Stimulated activated naive CD8-positive, alpha-beta T cell treated with anti-CD3 and anti-CD28 coated beads, Interleukin-15, Interleukin-2, amounts not matched to agents 100 ng/mL and 50 ng/mL, for 24 hours (primary cell): Measurements from ENCODE around the gene AXL.
"Not testable (repeated sequence)": the region's sequence is repeated elsewhere in the genome, so short reads cannot be mapped to it uniquely, and the experiment has no call there.

ENCODE experiments used
- H3K27ac Mint-ChIP-seq: one replicate; pipeline ENCODE4 v1.8.0; 2021; ENCODE audit warnings: mild to moderate bottlenecking, mixed read lengths
- H3K27me3 Mint-ChIP-seq: one replicate; pipeline ENCODE4 v1.8.0; 2021; ENCODE audit warnings: mixed read lengths
- H3K36me3 Mint-ChIP-seq: one replicate; pipeline ENCODE4 v1.8.0; 2021; ENCODE audit warnings: low read depth, mixed read lengths
- H3K4me1 Mint-ChIP-seq: one replicate; pipeline ENCODE4 v1.8.0; 2021; ENCODE audit warnings: low read depth, mixed read lengths
- H3K4me3 Mint-ChIP-seq: one replicate; pipeline ENCODE4 v1.8.0; 2021; ENCODE audit warnings: mild to moderate bottlenecking, mixed read lengths
- H3K9me3 Mint-ChIP-seq: one replicate; pipeline ENCODE4 v1.8.0; 2021; ENCODE audit warnings: mixed read lengths

AXL gene

GRCh38 chr19:41218615-41219507 lies at the start of gene AXL:
Gene AXL (plus strand): TSS chr19:41219223. CDS start chr19:41219393, 170 bp downstream.
- Mint-ChIP-seq H3K9me3 (no peaks in the 10 kb centered on the region), H3K4me1 (peaks cover 11% of the 10 kb centered on the region), H3K27ac (no peak within 1 kb of the TSS), H3K27me3 (peaks cover 46% of the 10 kb centered on the region), H3K4me3 (no peak within 1 kb of the TSS), H3K36me3 (no peaks in the 10 kb centered on the region)

DNA sequence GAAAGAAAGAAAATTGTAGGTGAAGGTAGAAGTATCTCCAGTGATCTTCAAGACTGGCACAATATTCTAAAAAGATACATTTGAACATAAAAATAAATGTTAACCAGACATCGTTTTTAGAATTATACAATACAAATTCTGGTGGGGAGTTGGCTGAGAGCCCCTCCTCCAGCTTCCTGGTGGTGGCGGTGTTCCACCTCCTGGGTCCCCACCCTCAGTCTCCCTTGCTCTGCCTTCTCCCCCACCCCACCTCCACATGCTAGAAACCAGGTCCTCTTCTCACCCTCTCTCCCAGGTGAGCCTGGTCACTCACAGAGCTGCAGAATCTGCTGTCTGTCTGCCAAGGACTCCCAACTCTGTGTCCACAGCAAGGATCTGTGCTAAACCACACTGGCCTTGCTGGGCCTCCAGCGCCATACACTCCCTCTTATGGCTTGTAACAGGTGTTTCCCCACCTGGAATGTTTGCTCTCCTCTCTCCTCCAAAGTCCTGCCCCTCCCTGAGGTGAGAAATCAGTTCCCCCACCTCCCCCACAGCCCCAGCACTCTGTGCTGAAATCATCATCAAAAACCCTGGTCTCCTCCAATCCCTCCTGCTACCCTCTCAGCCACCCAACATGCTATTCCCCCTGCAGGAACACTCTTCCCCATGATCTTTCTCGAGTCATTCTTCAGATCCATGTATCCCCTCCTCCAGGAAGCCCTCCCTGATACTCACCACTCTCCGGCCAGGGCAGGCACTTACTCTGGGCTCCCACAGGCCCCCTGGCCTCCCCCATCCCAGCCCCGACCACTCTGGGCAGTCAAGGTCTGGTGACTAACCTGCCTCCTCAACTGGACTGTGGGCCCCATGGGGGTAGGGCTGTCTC lies 46.5 kb upstream of the AXL start:
- Mint-ChIP-seq H3K9me3 (no peaks in the 10 kb centered on the region), H3K4me1 (peaks cover 12% of the 10 kb centered on the region), H3K36me3 (no peaks in the 10 kb centered on the region), H3K27me3 (no peaks in the 10 kb centered on the region), H3K27ac (no peak overlapping the region), H3K4me3 (no peak overlapping the region)

DNA sequence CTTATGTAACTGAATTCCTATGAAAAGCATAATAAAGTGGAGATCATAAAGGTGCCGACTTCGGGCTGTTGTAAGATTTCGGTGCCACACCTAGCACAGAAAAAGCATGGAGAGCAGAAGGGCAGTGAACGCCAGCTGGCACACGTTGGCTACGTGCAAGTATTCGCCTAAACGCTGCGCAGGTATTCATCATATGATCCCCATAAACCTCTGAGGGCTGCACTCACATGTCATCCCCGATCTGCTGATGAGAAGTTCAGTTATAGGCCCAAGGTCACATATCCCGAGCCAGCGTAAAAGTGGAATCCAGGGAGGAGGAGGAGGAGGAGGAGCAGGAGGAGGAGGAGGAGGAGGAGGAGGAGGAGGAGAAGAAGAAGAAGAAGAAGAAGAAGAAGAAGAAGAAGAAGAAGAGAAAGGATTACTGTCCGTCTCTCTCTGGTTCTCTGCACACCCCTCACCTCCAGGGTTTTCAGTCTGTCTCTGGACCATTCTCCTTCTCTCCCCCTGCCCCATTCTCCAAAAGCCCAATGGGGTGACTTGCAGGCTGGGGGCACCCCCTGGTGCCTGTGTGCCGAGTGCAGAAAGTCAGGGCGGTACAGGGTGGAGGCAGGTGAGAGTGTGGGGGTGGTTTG lies 44.6 kb upstream of the AXL start:
- H3K4me3 Mint-ChIP-seq: no peak overlapping the region
- no peaks in the 10 kb centered on the region for H3K27me3 Mint-ChIP-seq
- peaks cover 12% of the 10 kb centered on the region for H3K4me1 Mint-ChIP-seq
- no peaks in the 10 kb centered on the region for H3K36me3 Mint-ChIP-seq
- no peaks in the 10 kb centered on the region for H3K9me3 Mint-ChIP-seq
- H3K27ac Mint-ChIP-seq: no peak overlapping the region

DNA sequence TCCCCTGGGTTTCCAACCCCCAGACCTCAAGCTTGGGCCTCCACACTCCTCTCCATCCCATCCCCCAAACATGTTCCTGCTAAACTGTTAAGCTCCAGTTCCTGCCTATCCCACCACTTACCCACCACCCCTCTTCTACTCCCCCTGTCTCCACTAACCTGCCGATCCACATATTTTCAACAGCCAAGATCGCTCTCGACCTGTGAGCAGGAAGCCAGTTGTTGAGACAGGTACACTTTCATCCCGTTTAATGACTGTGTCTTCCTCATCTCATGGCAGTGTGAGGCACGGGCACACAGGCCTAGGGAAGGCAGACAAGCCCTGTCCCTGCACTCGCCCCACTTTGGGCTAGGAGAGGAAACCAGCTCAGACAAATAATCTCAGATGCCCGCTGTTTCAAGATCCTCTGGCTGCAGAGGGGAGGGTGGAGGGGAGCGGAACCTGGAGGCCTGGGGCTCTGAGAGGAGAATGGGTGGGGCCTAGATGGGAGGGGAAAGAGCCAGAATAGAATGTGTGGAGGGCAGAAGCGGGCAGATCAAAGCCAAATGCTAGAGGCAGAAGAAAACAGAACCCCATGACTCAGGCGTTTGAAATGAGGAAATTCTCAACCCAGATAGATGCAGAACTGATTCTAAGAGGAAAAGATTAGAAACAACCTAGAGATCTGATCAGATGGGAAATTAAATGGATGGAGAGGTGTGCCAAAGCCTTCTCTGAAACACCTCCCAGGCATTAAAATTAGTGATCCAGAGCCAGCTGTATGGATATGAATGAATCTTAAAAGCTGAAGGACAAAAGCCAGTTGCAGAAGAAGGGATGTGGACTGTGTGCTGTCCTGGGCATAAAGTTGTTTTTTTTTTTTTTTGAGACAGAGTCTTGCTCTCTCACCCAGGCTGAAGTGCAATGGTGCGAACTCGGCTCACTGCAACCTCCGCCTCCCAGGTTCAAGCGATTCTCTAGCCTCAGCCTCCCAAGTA lies 42.9 kb upstream of the AXL start:
- H3K4me1 Mint-ChIP-seq: peaks cover 12% of the 10 kb centered on the region
- H3K36me3 Mint-ChIP-seq: no peaks in the 10 kb centered on the region
- H3K27me3 Mint-ChIP-seq: no peaks in the 10 kb centered on the region
- H3K4me3 Mint-ChIP-seq: no peak overlapping the region
- H3K9me3 Mint-ChIP-seq: no peaks in the 10 kb centered on the region
- no peak overlapping the region for H3K27ac Mint-ChIP-seq

DNA sequence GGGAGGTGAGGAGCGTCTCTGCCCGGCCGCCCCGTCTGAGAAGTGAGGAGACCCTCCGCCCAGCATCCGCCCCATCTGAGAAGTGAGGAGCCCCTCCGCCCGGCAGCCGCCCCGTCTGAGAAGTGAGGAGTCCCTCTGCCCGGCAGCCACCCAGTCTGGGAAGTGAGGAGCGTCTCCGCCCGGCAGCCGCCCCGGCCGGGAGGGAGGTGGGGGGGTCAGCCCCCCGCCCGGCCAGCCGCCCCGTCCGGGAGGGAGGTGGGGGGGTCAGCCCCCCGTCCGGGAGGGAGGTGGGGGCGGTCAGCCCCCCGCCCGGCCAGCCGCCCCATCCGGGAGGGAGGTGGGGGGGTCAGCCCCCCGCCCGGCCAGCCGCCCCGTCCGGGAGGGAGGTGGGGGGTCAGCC lies 38.9 kb upstream of the AXL start:
- not testable (repeated sequence) for H3K27ac Mint-ChIP-seq, H3K9me3 Mint-ChIP-seq, H3K27me3 Mint-ChIP-seq, H3K4me3 Mint-ChIP-seq, H3K36me3 Mint-ChIP-seq
- H3K4me1 Mint-ChIP-seq: peaks cover 12% of the 10 kb centered on the region

GRCh38 chr19:41186971-41187883 lies 31.8 kb upstream of the AXL start:
- Mint-ChIP-seq H3K4me1 (peaks cover 2% of the 10 kb centered on the region), H3K9me3 (no peaks in the 10 kb centered on the region)

DNA sequence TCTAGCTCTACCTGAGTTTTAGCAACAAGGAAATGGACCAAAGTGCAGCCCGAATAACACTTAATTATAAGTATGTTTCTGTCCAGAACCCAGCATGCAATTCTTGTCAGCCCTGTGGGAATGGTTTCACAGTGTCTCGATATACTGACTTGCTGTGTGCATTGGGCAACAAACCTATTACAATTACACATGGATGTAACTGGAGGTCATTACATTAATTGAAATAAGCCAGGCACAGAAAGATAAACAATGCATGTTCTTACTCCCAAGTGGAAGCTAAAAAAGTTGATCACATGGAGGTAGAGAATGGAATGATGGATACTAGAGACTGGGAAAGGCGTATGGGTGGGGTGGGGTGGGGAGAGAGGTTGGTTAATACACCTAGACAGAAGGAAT lies 31.1 kb upstream of the AXL start:
- no peaks in the 10 kb centered on the region for H3K9me3 Mint-ChIP-seq
- no peak overlapping the region for H3K27ac Mint-ChIP-seq
- peaks cover 8% of the 10 kb centered on the region for H3K4me1 Mint-ChIP-seq
- no peak overlapping the region for H3K4me3 Mint-ChIP-seq
- peaks cover 31% of the 10 kb centered on the region for H3K27me3 Mint-ChIP-seq
- no peaks in the 10 kb centered on the region for H3K36me3 Mint-ChIP-seq

More at GRCh38 chr19:41186971-41187883, 31.8 kb upstream of the AXL start:
- Mint-ChIP-seq H3K36me3 (no peaks in the 10 kb centered on the region), H3K27ac (no peak overlapping the region), H3K27me3 (peaks cover 25% of the 10 kb centered on the region), H3K4me3 (no peak overlapping the region)

DNA sequence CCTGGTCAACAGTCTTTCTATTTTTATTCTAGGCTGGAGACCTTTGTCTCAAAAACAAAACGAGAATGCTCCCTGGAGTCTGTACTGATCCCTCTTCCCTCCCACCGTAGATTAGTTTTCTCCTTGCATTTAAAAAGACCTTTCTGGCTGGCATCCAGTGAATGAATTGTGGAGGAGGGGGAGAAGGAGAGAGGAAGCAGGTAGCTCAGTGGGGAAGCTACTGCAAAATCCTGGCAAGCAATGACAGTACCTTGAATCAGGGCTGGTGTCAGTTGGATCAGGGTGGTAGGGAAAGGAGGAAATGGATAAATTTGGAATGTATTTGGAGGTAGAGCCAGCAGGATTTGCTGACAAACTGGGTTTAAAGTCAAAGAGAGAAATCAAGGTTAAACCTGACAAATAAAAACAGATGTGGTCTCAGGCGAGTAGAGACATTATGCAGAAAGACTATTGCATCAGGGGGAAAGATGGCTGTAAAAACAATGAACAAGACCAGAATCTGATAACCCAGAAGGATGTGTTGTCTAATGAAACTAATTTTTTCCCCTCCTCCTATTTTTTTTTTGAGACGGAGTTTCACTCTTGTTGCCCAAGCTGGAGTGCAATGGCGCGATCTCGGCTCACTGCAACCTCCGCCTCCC lies 29.5 kb upstream of the AXL start:
- Mint-ChIP-seq H3K9me3 (no peaks in the 10 kb centered on the region), H3K27me3 (peaks cover 40% of the 10 kb centered on the region), H3K4me1 (peaks cover 11% of the 10 kb centered on the region), H3K4me3 (no peak overlapping the region), H3K36me3 (no peaks in the 10 kb centered on the region), H3K27ac (no peak overlapping the region)

DNA sequence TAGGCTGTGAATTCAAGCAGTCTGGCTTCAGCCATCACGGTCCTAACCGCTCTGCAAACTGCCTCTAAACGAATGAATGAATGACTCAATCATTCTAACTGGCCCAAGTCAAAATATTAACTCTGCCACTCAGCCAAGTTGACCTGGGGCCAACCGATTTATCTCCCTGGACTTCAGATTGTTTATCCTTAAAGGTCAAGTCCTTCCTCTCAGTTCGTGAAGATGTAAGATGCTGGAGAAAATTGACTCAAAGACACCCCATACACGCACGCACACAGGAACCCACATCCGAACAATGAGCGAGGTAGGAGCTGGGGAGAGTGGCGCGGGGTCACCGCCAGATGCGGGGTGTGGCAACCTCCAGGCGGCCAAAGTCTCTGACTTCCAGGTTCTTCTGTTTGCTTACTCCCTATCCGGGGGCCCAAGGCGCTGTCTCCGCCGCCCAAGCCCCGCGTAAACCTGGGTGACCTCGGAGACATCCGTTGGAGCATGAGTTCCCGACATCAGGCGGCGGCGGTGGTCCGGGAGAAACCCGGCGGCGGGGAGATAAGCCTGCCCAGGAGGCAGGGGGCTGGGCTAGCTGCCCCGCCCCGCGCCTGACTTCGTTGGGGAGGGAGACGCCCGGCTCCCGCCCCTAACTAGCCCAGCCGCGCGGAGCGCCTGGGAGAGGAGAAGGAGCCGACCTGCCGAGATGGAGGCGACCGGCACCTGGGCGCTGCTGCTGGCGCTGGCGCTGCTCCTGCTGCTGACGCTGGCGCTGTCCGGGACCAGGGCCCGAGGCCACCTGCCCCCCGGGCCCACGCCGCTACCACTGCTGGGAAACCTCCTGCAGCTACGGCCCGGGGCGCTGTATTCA lies 26.2 kb upstream of the AXL start, which contains the start of gene CYP2S1:
CYP2S1 (plus strand) TSS at position 646 of the 856 bp plus-strand sequence; CDS start at position 692, 46 bp downstream.
- Mint-ChIP-seq H3K27ac (no peak within 1 kb of the TSS), H3K36me3 (no peaks in the 10 kb centered on the region), H3K4me1 (peaks cover 11% of the 10 kb centered on the region), H3K4me3 (peak within 1 kb of the TSS; percentile 40), H3K27me3 (peaks cover 46% of the 10 kb centered on the region), H3K9me3 (no peaks in the 10 kb centered on the region)

GRCh38 chr19:41193430-41194156 lies 25.4 kb upstream of the AXL start:
- Mint-ChIP-seq H3K27ac (no peak overlapping the region), H3K4me3 (no peak overlapping the region), H3K27me3 (peaks cover 46% of the 10 kb centered on the region), H3K36me3 (no peaks in the 10 kb centered on the region), H3K9me3 (no peaks in the 10 kb centered on the region), H3K4me1 (peaks cover 11% of the 10 kb centered on the region)

GRCh38 chr19:41194157-41194552 lies 24.9 kb upstream of the AXL start:
- Mint-ChIP-seq H3K27ac (no peak overlapping the region), H3K4me1 (peaks cover 11% of the 10 kb centered on the region), H3K9me3 (no peaks in the 10 kb centered on the region), H3K27me3 (peaks cover 49% of the 10 kb centered on the region), H3K4me3 (no peak overlapping the region), H3K36me3 (no peaks in the 10 kb centered on the region)
